ENCODE results near the gene SLC9A3.

SLC9A3 gene

DNA sequence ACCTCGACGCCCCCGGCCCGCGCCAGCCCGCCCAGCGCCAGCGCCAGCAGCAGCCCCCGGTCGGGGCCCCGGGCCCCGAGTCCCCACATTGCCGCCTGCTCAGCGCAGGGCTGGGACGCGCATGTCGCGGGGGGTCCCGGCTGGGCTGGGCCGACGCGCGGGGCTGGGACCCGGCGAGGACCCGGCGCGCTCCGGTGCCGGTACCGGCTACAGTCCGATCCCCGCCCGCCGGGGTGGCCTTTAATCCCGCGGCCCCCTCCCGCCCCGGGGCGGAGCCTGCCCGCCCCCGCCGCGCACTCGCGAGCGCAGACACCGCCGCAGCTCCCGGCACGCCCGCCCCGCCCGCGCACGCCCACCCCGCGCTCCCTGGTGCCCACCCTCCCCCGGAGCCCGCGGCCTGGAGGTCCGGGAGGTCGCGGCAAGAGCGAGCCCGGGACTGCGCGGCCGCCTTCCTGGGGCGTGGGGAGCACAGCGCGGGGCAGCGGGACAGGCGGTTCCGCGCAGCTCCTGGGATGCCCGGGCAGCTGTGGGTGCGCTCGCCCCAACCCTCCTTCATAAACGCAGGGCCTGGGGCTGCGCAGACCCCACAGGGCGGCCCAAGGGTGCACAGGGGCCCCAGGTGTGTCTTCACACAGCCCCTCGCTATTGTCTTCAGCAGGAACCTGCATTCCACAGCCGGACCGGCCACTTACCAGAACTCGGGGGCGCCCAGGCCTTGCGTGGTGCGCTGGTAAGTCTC is at the start of gene SLC9A3:
Gene SLC9A3 (minus strand): TSS at position 216 of the 739 bp plus-strand sequence.
- Mint-ChIP-seq H3K4me1 (ENCODE audit: low read depth) (peaks cover 20% of the 10 kb centered on the region), H3K4me3 (peak within 1 kb of the TSS; percentile 14), H3K9me3 (no peaks in the 10 kb centered on the region), H3K36me3 (ENCODE audit: low read depth) (no peaks in the 10 kb centered on the region), H3K27ac (no peak within 1 kb of the TSS), H3K27me3 (ENCODE audit: low read depth) (peaks cover 62% of the 10 kb centered on the region)

DNA sequence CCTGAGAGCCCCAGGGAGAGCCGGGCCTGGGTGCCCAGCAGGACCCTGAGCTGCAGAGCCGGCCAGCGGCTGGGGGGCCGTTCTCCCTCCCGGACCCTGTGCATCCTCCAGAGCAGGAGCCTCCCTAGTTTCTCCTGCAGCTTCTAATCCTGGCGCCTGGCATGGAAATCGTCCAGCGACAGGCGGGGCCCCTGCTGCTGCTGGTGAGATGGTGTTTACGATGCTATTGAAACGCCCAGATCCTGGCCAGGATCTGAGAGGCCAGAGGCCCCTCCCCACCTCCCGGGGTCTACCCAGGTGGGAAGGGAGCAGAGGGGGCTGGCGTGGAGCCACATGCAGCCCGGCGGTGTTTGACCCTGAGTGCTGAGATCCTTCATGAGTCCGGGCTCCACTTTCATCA is 49.7 kb upstream of the SLC9A3 start:
- Mint-ChIP-seq H3K36me3 (ENCODE audit: low read depth) (no peaks in the 10 kb centered on the region), H3K9me3 (peaks cover 4% of the 10 kb centered on the region), H3K4me3 (no peak overlapping the region), H3K27me3 (ENCODE audit: low read depth) (peaks cover 23% of the 10 kb centered on the region), H3K4me1 (ENCODE audit: low read depth) (no peaks in the 10 kb centered on the region), H3K27ac (no peak overlapping the region)

- Mint-ChIP-seq H3K27me3 (ENCODE audit: low read depth) (peaks cover 18% of the 10 kb centered on the region), H3K36me3 (ENCODE audit: low read depth) (no peaks in the 10 kb centered on the region), H3K4me3 (no peak overlapping the region), H3K4me1 (ENCODE audit: low read depth) (no peaks in the 10 kb centered on the region), H3K27ac (no peak overlapping the region), H3K9me3 (peaks cover 4% of the 10 kb centered on the region)
Observed at GRCh38 chr5:573206-573605, 49.0 kb upstream of the SLC9A3 start.

DNA sequence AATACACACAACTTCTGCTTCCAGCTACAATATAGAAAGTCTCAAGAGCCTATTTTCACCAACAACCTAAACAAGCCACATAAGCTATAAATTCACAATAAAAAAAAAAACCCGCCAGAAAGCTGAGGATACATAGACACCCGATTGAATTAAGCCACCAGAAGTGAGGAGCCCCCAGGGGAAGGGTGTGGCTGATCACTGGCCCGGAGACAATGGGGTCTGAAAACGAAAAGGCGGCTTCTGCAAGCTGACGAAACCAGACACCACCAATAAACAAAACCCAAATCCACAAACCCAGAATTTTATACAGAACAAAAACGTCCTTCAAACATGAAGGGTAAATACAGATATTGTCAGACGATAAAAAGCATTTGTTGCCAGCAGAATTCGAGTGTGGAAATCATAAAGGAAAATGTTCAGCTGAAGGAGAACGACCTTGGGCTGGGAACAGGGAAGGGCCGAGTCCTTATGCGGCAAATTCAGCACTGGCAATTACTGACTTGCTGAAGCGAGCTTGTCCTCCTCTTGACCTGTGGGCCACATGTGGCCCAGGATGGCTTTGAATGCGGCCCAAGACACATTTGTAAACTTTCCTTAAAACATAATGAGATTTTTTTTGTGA is 48.3 kb upstream of the SLC9A3 start:
- Mint-ChIP-seq H3K9me3 (peaks cover 4% of the 10 kb centered on the region), H3K27ac (no peak overlapping the region), H3K36me3 (ENCODE audit: low read depth) (no peaks in the 10 kb centered on the region), H3K4me3 (no peak overlapping the region), H3K4me1 (ENCODE audit: low read depth) (no peaks in the 10 kb centered on the region), H3K27me3 (ENCODE audit: low read depth) (peaks cover 11% of the 10 kb centered on the region)

DNA sequence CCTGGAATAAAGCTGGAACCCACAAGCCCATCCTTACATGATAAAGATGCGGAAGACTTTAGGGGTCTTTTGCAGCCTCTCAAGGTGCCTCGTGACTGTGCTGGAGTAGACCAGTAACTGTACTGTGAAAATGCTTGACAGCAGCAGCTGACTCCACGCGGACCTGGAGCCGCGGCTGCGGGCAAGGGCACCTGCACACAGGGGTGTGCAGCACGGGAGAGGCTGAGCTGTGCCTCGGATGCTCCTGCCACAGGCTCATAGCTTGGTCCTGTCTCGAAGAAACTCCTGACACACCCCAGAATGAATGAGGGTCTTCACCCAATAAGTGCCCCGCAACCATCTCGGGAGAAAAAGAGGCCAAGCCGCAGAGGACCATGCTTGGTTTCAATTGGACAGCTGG is 47.5 kb upstream of the SLC9A3 start:
- peaks cover 17% of the 10 kb centered on the region for H3K27me3 Mint-ChIP-seq (ENCODE audit: low read depth)
- no peak overlapping the region for H3K27ac Mint-ChIP-seq
- peaks cover 4% of the 10 kb centered on the region for H3K9me3 Mint-ChIP-seq
- no peak overlapping the region for H3K4me3 Mint-ChIP-seq
- H3K36me3 Mint-ChIP-seq (ENCODE audit: low read depth), result no peaks in the 10 kb centered on the region
- no peaks in the 10 kb centered on the region for H3K4me1 Mint-ChIP-seq (ENCODE audit: low read depth)

DNA sequence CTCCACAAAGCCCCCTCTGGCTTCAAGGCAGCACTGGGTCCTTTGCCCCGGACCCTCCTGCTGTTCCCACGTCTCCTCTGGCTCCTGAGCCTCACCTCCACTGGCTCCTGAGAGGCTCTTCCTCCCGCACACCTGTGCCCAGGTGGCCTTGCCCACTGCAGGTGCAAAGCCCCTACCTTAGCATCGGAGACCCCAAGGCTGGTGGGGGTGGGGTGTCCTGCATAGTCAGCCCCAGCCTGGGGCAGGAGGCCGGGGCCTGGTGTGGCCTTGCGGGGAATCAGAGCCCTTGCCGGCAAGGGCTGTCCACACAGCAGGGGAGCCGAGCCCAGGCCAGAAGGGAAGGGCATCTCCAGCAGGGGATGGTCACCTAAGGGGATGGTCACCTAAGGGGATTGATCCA is 46.6 kb upstream of the SLC9A3 start:
- H3K27me3 Mint-ChIP-seq (ENCODE audit: low read depth), result peaks cover 21% of the 10 kb centered on the region
- H3K9me3 Mint-ChIP-seq, result no peaks in the 10 kb centered on the region
- H3K4me3 Mint-ChIP-seq, result no peak overlapping the region

DNA sequence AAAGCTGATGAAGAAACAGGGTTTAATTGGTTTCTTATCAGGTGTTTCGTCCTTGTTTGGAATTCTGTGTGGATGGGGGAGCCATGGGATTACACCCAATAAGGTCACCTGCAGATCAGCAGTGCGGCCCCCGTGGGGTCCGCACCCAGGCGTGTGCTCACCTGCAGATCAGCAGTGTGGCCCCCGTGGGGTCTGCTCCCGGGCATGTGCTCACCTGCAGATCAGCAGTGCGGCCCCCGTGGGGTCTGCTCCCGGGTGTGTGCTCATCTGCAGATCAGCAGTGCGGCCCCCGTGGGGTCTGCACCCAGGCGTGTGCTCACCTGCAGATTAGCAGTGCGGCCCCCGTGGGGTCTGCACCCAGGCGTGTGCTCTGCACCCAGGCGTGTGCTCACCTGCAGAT is 46.2 kb upstream of the SLC9A3 start:
- Mint-ChIP-seq H3K4me3 (no peak overlapping the region), H3K36me3 (ENCODE audit: low read depth) (no peaks in the 10 kb centered on the region), H3K4me1 (ENCODE audit: low read depth) (no peaks in the 10 kb centered on the region), H3K27me3 (ENCODE audit: low read depth) (peaks cover 22% of the 10 kb centered on the region), H3K27ac (no peak overlapping the region), H3K9me3 (no peaks in the 10 kb centered on the region)

More for the DNA sequence above, 46.6 kb upstream of the SLC9A3 start:
- H3K4me1 Mint-ChIP-seq (ENCODE audit: low read depth), result no peaks in the 10 kb centered on the region
- H3K36me3 Mint-ChIP-seq (ENCODE audit: low read depth), result no peaks in the 10 kb centered on the region
- H3K27ac Mint-ChIP-seq, result no peak overlapping the region

DNA sequence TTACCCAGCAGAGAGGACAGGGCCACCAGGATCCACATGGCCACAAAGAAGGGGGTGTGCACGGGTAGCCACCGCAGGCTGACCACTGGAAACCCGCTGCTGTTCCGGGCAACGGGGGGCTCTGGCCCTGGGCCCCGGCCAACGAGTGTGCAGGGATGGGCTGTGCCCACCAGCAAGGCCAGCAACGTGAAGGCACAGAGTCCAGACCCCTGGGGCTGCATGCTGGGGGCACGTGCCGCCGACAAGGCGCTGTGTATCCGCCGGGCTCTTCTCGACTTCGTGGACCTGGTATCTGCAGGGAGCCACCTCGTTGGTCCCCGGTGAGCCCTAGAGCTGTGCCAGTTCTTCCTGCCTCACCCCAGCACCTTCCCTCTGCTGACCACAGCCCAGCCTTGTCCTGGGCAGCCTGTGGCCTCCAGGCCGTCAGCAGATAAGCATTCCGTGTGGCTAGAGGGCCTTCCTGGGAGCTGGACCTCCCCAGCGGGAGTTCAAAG is 45.7 kb upstream of the SLC9A3 start:
- peaks cover 16% of the 10 kb centered on the region for H3K27me3 Mint-ChIP-seq (ENCODE audit: low read depth)
- no peaks in the 10 kb centered on the region for H3K4me1 Mint-ChIP-seq (ENCODE audit: low read depth)
- no peak overlapping the region for H3K27ac Mint-ChIP-seq

GRCh38 chr5:569358-569867 is 45.2 kb upstream of the SLC9A3 start:
- Mint-ChIP-seq H3K27ac (no peak overlapping the region), H3K4me1 (ENCODE audit: low read depth) (no peaks in the 10 kb centered on the region), H3K36me3 (ENCODE audit: low read depth) (no peaks in the 10 kb centered on the region), H3K27me3 (ENCODE audit: low read depth) (peaks cover 16% of the 10 kb centered on the region), H3K4me3 (no peak overlapping the region), H3K9me3 (no peaks in the 10 kb centered on the region)

More for the DNA sequence above, 45.7 kb upstream of the SLC9A3 start:
- no peak overlapping the region for H3K4me3 Mint-ChIP-seq
- no peaks in the 10 kb centered on the region for H3K9me3 Mint-ChIP-seq
- H3K36me3 Mint-ChIP-seq (ENCODE audit: low read depth), result no peaks in the 10 kb centered on the region

GRCh38 chr5:568809-569208 is 44.6 kb upstream of the SLC9A3 start:
- Mint-ChIP-seq H3K27ac (no peak overlapping the region), H3K36me3 (ENCODE audit: low read depth) (no peaks in the 10 kb centered on the region), H3K9me3 (no peaks in the 10 kb centered on the region), H3K4me1 (ENCODE audit: low read depth) (no peaks in the 10 kb centered on the region), H3K4me3 (no peak overlapping the region), H3K27me3 (ENCODE audit: low read depth) (peaks cover 16% of the 10 kb centered on the region)

DNA sequence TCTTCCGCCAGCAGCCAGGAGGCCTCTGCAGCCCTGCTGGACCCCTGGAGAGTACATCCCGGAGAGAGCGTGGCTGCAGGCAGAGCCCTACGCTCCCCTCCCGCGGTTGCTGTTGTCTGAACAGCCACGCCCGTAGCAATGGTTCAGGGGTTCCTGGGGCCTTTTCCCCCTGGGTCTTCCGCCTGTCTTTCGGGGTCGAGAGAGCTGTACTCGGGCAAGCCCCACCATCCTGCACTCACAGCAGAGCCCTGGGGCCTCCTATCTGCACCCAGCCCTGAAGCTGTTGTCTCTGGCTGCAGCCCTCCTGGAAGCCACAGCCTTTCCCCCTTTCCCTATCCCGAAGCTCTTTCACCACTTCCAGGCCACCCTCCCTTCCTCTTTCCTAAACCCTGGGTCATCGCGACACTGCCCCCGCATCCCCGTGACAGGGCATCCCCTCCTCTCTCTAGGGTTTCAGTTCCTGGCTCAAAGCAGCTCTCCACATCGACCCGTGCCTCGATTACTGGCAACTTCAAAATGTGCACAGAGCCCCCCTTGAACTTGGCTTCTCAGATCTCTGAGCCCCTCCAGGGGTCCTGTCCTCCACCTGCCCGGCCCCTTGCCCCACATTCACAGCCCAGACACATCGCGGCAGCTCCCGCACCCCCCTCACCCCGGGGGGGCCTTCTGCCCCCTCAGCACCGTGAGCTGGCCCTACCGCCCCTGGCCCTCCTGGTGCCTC is 44.0 kb upstream of the SLC9A3 start:
- Mint-ChIP-seq H3K4me1 (ENCODE audit: low read depth) (no peaks in the 10 kb centered on the region), H3K4me3 (no peak overlapping the region), H3K36me3 (ENCODE audit: low read depth) (no peaks in the 10 kb centered on the region), H3K27ac (no peak overlapping the region), H3K27me3 (ENCODE audit: low read depth) (peaks cover 16% of the 10 kb centered on the region), H3K9me3 (no peaks in the 10 kb centered on the region)

DNA sequence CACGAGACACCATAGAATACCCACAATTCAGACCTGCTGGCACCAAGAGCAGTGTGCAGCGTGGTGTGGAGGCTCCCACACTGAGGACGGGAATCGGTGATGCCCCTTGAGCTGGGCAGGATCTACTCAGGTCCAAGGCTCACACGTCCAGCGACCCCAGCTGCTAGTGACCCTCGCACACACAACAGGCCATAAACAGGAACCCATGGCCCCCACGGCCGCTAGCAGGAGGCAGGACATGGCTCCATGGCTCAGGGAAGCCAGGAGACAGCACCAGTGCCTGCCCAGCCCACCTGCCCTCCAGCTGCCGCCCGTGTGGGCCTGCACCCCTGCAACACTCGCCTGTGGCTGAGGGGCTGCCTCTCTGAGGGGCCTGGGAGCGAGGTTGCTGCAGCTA is 43.4 kb upstream of the SLC9A3 start:
- Mint-ChIP-seq H3K36me3 (ENCODE audit: low read depth) (no peaks in the 10 kb centered on the region), H3K4me3 (no peak overlapping the region), H3K9me3 (no peaks in the 10 kb centered on the region), H3K4me1 (ENCODE audit: low read depth) (no peaks in the 10 kb centered on the region), H3K27ac (no peak overlapping the region), H3K27me3 (ENCODE audit: low read depth) (peaks cover 16% of the 10 kb centered on the region)

DNA sequence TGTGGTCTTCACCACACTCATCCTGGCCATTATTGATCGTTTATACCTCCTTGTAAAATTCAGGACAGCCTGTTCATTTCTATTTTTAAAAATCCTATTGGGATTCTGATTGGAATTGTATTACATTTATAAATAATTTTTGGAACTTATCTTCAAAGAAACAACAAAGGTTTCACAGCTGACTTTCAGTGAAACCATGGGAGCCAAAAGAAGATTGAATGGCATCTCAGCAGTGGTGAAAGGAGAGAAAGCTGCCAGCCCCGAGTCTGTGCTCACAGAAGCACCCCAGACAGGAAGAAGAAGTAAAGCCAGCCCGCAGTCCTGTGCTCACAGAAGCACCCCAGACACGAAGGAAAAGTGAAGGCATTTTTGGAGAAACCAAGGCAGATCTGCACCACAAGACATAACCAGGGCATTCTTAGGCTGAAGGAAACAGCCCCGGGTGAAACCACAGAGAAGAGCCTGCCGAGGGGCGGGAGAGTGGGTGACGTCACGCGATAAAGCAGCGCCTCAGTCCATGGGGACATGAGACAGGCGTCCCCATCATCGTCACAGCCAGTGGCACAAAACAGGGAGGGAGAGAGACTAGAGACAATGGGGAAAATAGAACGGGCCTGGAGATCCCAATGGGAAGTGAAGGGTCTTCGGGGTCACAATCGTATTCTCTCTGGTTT is 42.5 kb upstream of the SLC9A3 start:
- Mint-ChIP-seq H3K27me3 (ENCODE audit: low read depth) (peaks cover 16% of the 10 kb centered on the region), H3K4me1 (ENCODE audit: low read depth) (no peaks in the 10 kb centered on the region), H3K4me3 (no peak overlapping the region), H3K36me3 (ENCODE audit: low read depth) (no peaks in the 10 kb centered on the region), H3K9me3 (no peaks in the 10 kb centered on the region), H3K27ac (no peak overlapping the region)

- Mint-ChIP-seq H3K27ac (no peak overlapping the region), H3K4me1 (ENCODE audit: low read depth) (no peaks in the 10 kb centered on the region), H3K4me3 (no peak overlapping the region), H3K9me3 (no peaks in the 10 kb centered on the region), H3K27me3 (ENCODE audit: low read depth) (peaks cover 16% of the 10 kb centered on the region), H3K36me3 (ENCODE audit: low read depth) (no peaks in the 10 kb centered on the region)
Observed at GRCh38 chr5:565782-566440, 41.7 kb upstream of the SLC9A3 start.
